ENCODE data around the gene LPAR1.
"Not testable (repeated sequence)": the region's sequence is repeated elsewhere in the genome, so short reads cannot be mapped to it uniquely, and the experiment has no call there.

LPAR1 gene

DNA sequence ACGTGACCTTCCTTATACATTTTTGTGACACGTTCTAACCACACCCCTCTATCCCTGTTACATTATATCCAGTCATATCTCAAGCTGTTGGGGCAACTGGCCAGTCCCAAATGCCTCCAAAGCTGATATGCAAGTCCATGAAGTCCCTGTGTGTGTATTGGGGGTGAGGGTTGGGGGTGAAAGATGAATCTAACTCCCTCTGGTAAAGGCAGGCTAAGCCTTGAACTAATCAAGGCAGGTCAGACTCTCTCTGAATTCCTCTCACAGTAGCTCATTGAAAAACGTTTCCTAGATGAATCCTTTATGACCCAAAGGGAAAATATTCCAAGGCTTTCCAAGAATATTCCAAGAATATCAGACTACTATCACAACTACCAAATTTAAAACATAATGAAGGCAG lies 195.3 kb downstream of the LPAR1 start:
- TF ChIP-seq Cebpa-rat (IDR thresholded peaks at IDR 0.05), result no peak
- Histone ChIP-seq H3K4me3 (no peak overlapping the region), H3K9me3 (replicated peaks in 1 of 11) (peaks cover 0 to 6% (median 0%) of the 10 kb centered on the region in 11 experiments; a peak in 3 of 22 replicates), H3K4me1 (peaks cover 0 to 24% (median 0%) of the 10 kb centered on the region in 10 experiments; a peak in 6 of 20 replicates), H3K27ac (no peak overlapping the region), H4K20me1 (no peaks in the 10 kb centered on the region), H3K36me3 (no peaks in the 10 kb centered on the region), H3K9ac (no peak overlapping the region), H3K4me2 (no peak overlapping the region), H3K27me3 (no peaks in the 10 kb centered on the region)

DNA sequence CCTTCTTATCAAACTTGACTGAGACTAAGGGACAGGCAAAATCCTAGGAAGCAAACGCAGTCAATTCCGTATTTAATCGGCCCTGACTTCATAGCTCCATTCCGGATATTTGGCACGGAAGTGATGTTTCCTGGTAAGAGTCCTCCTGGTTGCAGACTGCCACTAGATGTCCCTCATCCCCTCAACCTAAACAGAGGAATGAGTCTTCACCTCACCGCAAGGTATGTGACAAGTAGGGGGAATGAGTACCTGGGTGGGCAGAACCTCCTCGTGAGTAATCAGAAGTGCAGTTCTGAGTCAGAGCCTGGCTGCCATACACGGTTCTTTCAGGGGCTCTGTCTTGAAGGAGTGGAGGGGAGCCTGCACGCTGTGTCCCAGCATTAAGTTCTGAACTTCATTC lies 196.1 kb downstream of the LPAR1 start:
- H3K27me3 ChIP-seq, result no peaks in the 10 kb centered on the region
- no peak overlapping the region for H3K4me3 ChIP-seq
- H3K9ac ChIP-seq, result no peak overlapping the region
- peaks cover 0 to 6% (median 0%) of the 10 kb centered on the region in 11 experiments; a peak in 3 of 22 replicates for H3K9me3 ChIP-seq (replicated peaks in 1 of 11)
- H3K4me1 ChIP-seq, result peaks cover 0 to 16% (median 0%) of the 10 kb centered on the region in 10 experiments; a peak in 6 of 20 replicates
- no peak overlapping the region for H3K27ac ChIP-seq
- no peak overlapping the region for H3K4me2 ChIP-seq
- no peak for TF ChIP-seq Cebpa-rat (IDR thresholded peaks at IDR 0.05)
- H3K36me3 ChIP-seq, result no peaks in the 10 kb centered on the region
- H4K20me1 ChIP-seq, result no peaks in the 10 kb centered on the region

GRCh38 chr9:110837401-110838005 lies 200.8 kb downstream of the LPAR1 start:
- H3K9me3 ChIP-seq (replicated peaks in 1 of 11), result no peaks in the 10 kb centered on the region
- H4K20me1 ChIP-seq, result no peaks in the 10 kb centered on the region
- H3K27me3 ChIP-seq, result no peaks in the 10 kb centered on the region
- no peaks in the 10 kb centered on the region for H3K4me1 ChIP-seq
- H3K4me2 ChIP-seq, result no peak overlapping the region
- no peak for TF ChIP-seq Cebpa-rat (IDR thresholded peaks at IDR 0.05)
- H3K27ac ChIP-seq, result no peak overlapping the region
- H3K36me3 ChIP-seq, result no peaks in the 10 kb centered on the region
- H3K9ac ChIP-seq, result no peak overlapping the region
- H3K4me3 ChIP-seq, result no peak overlapping the region

GRCh38 chr9:110835859-110836271 lies 202.4 kb downstream of the LPAR1 start:
- Histone ChIP-seq H3K4me3 (no peak overlapping the region), H3K4me1 (no peaks in the 10 kb centered on the region), H3K27ac (no peak overlapping the region), H3K36me3 (no peaks in the 10 kb centered on the region), H4K20me1 (no peaks in the 10 kb centered on the region), H3K27me3 (no peaks in the 10 kb centered on the region), H3K4me2 (no peak overlapping the region), H3K9ac (no peak overlapping the region), H3K9me3 (replicated peaks in 1 of 11) (no peaks in the 10 kb centered on the region)
- no peak for TF ChIP-seq Cebpa-rat (IDR thresholded peaks at IDR 0.05)

DNA sequence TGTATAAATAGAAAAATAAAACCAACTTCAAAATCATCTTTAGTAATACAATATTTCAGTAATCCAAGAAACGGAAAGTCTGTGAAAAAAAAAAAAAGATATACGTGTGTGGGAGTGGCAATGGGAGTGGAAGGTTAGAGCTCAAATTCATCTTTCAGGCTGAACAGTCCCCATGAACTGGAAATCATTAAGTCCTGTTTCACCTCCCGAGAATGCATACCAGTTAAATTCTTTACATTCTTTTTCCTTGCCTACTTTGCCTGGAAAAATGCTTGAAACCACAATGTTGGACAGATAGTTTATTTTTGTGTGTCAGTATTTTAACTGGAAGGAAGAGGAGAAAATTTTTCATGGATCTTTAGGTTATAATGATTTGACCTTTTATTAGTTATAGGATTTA lies 202.9 kb downstream of the LPAR1 start:
- H3K4me2 ChIP-seq, result no peak overlapping the region
- no peak overlapping the region for H3K4me3 ChIP-seq
- H4K20me1 ChIP-seq, result no peaks in the 10 kb centered on the region
- no peaks in the 10 kb centered on the region for H3K4me1 ChIP-seq
- H3K36me3 ChIP-seq, result no peaks in the 10 kb centered on the region
- H3K27ac ChIP-seq, result no peak overlapping the region
- no peak for TF ChIP-seq Cebpa-rat (IDR thresholded peaks at IDR 0.05)
- no peaks in the 10 kb centered on the region for H3K27me3 ChIP-seq
- no peaks in the 10 kb centered on the region for H3K9me3 ChIP-seq (replicated peaks in 1 of 11)
- H3K9ac ChIP-seq, result no peak overlapping the region

DNA sequence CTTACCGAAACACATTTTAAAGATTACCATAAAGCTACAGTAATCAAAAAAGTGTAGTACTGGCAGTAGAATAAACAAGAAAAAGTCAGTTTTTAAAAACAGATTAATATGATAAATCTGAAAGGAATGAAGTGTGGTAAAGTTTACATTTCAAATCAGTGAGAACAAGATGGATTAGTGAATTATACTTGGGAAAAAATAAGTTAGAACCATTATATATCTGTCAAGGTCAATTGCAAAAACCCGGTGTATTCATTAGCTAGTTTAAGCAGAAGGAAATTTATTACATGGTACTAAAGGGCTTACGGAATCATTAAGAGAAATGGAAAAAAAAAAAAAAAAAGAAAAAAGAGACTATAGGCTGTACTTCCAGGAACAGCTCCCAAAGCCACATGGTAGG lies 205.3 kb downstream of the LPAR1 start:
- Histone ChIP-seq H3K27ac (no peak overlapping the region), H3K4me2 (no peak overlapping the region), H3K9me3 (replicated peaks in 1 of 11) (no peaks in the 10 kb centered on the region), H3K4me1 (no peaks in the 10 kb centered on the region), H4K20me1 (no peaks in the 10 kb centered on the region), H3K27me3 (no peaks in the 10 kb centered on the region), H3K36me3 (no peaks in the 10 kb centered on the region), H3K9ac (no peak overlapping the region), H3K4me3 (no peak overlapping the region)
- no peak for TF ChIP-seq Cebpa-rat (IDR thresholded peaks at IDR 0.05)

DNA sequence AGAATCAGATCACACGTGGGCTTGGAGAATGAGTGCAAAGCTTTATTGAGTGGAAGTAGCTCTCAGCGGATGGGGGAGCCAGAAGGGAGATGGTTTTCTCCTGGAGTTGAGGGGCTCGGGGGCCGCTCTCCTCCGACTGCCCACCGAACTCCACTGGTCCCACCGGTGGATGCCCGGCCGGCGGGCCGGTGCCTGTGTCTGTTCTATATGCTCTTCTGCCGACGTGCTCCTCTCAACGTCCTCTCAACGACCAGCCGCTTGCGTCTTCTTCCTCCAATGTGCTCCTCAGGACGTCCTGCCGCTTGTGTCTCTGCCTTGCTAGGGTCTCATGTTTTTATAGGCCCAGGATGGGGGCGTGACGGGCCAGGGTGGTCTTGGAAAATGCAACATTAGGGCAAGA lies 207.8 kb downstream of the LPAR1 start:
- Histone ChIP-seq H3K36me3 (no peaks in the 10 kb centered on the region), H3K4me3 (no peak overlapping the region), H3K9ac (no peak overlapping the region), H3K9me3 (replicated peaks in 1 of 11) (no peaks in the 10 kb centered on the region), H4K20me1 (no peaks in the 10 kb centered on the region), H3K27ac (no peak overlapping the region), H3K27me3 (no peaks in the 10 kb centered on the region), H3K4me1 (no peaks in the 10 kb centered on the region), H3K4me2 (no peak overlapping the region)
- TF ChIP-seq Cebpa-rat (IDR thresholded peaks at IDR 0.05), result no peak

DNA sequence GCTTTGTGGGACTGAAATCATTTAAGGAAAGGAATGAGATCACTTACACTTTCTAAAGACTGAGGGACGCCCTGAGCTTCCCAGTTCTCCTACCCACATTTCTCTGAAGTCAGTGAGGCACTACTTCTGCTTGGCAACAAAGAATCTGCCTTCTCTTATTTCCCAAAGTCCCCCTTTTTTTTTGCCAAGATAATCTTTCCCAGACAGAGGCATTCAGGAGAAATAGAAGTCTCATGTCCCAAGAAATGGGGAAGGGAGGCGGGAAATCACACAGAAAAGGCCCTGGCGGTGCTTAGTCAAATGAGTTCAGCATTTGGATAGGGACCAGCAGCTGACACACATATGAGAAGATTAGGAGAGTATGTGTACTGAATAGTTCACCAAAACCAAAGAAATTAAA lies 210.0 kb downstream of the LPAR1 start:
- Histone ChIP-seq H3K4me2 (no peak overlapping the region), H3K27ac (no peak overlapping the region), H3K4me3 (no peak overlapping the region), H3K36me3 (no peaks in the 10 kb centered on the region), H3K4me1 (no peaks in the 10 kb centered on the region), H3K9ac (no peak overlapping the region), H3K9me3 (replicated peaks in 1 of 11) (peaks cover 0 to 6% (median under 1%) of the 10 kb centered on the region in 11 experiments; a peak in 2 of 22 replicates), H4K20me1 (no peaks in the 10 kb centered on the region), H3K27me3 (no peaks in the 10 kb centered on the region)
- no peak for TF ChIP-seq Cebpa-rat (IDR thresholded peaks at IDR 0.05)

DNA sequence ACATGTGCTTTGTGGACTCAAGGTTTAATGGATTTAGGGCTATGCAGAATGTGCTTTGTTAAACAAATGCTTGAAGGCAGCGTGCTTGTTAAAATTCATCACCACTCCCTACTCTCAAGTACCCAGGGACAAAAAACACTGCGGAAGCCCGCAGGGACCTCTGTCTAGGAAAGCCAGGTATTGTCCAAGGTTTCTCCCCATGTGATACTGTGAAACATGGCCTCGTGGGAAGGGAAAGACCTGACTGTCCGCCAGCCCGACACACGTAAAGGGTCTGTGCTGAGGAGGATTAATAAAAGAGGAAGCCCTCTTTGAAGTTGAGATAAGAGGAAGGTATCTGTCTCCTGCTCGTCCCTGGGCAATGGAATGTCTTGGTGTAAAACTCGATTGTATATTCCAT lies 211.9 kb downstream of the LPAR1 start:
- H3K4me3 ChIP-seq, H3K36me3 ChIP-seq, H3K4me2 ChIP-seq, H3K9ac ChIP-seq, H3K4me1 ChIP-seq, H3K27ac ChIP-seq, H4K20me1 ChIP-seq, H3K27me3 ChIP-seq: not testable (repeated sequence)
- peaks cover 0 to 11% (median 4%) of the 10 kb centered on the region in 11 experiments; a peak in 2 of 22 replicates for H3K9me3 ChIP-seq (replicated peaks in 1 of 11)

- H4K20me1 ChIP-seq, result no peaks in the 10 kb centered on the region
- H3K4me3 ChIP-seq, result no peak overlapping the region
- no peaks in the 10 kb centered on the region for H3K27me3 ChIP-seq
- TF ChIP-seq Cebpa-rat (IDR thresholded peaks at IDR 0.05), result no peak
- H3K36me3 ChIP-seq, result no peaks in the 10 kb centered on the region
- no peak overlapping the region for H3K9ac ChIP-seq
- H3K27ac ChIP-seq, result no peak overlapping the region
- no peaks in the 10 kb centered on the region for H3K4me1 ChIP-seq
- no peak overlapping the region for H3K4me2 ChIP-seq
- peaks cover 0 to 11% (median 4%) of the 10 kb centered on the region in 11 experiments; a peak in 2 of 22 replicates for H3K9me3 ChIP-seq (replicated peaks in 1 of 11)
Measured at GRCh38 chr9:110825950-110826349, 212.3 kb downstream of the LPAR1 start.

DNA sequence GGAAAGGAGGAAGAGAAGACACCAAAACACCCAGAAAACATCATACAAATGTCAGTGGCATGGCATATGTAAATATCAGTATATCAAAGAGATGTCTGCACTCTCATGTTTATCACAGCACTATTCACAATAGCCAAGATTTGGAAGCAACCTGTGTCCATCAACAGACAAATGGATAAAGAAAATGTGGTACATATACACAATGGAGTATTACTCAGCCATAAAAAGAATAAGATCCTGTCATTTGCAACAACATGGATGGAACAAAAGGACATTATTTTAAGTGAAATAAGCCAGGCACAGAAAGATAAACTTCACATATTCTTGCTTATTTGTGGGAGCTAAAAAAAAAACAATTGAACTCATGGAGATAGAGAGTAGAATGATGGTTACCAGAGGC lies 213.1 kb downstream of the LPAR1 start:
- H3K9me3 ChIP-seq (replicated peaks in 1 of 11), result peaks cover 0 to 11% (median 4%) of the 10 kb centered on the region in 11 experiments; a peak in 2 of 22 replicates
- not testable (repeated sequence) for H3K27me3 ChIP-seq, H3K4me1 ChIP-seq, H3K9ac ChIP-seq, H3K36me3 ChIP-seq, H3K27ac ChIP-seq, H3K4me3 ChIP-seq, H3K4me2 ChIP-seq, H4K20me1 ChIP-seq
